GM19043 (cell line): ENCODE measurements around the gene TLCD3B.
"Not testable (repeated sequence)": the region's sequence is repeated elsewhere in the genome, so short reads cannot be mapped to it uniquely, and the experiment has no call there.

ENCODE experiments used
- ATAC-seq: cut with Tn5 transposase; IDR thresholded peaks from one replicate; pipeline ENCODE4 v1.9.1; 2021; ENCODE audit warnings: low read depth; ENCODE audit not compliant: unreplicated experiment

TLCD3B gene

DNA sequence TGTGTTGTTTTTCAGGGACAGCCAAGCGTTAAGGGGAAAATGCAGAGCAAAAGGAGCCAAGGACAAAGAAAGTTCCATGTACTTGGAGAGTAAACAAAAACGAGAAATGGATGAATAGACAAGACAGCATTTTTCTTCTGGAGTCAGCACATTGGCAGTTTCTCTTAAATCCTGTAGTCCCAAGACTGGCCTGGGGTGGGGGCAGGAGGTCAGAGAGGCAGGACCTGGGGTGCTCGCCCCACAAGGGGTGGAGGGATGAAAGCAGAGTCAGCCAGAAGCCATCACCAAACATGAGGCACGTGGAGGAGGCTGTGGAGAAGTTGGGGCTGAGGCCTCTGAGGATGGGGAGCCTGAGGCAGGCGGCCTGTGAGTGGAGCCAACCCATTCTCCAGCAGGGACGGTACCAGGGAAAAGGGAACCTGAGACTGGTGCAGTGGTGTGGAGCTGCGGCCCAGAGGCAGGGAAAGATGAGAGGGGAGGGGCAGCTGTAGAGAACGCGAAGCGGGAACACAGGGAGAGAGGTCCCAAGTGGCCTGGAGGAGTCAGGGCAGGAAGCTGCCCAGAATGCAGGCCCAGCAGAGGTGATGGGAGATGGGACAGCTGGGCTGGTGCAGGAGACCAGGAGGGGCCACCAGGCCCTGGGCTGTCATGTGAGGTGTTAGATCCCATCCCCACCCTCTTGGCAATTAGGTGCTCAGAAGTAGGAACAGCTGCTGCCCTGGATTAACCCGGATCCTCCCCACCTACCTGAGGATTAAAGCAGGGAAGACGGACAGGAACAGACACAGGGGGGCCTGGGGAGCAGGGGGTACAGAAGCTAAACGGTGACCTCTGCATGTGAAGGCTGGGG lies 3.3 kb downstream of the TLCD3B start:
- no peak for ATAC-seq

DNA sequence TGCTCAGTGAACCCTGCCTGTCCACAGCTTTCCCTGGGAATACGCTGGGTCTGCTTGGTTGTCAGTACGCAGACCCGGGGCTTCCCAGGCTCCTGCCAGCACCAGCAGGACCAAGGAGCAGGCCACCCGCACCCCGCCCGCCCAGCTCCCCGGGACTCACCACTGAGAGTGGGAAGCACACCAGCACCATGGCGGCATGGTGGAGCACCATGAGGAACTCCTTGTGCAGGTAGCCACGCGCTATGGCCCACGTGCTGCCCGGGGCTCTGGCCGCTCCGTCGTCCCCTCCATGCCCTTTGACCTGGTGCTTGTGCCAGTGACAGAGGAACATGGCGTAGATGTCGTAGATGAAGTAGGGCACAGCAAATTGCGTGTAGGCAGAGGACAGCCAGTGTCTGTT lies 4.6 kb downstream of the TLCD3B start:
- ATAC-seq = no peak

GRCh38 chr16:30025574-30025973 lies 5.5 kb downstream of the TLCD3B start:
- ATAC-seq = no peak

GRCh38 chr16:30025156-30025555 lies 5.9 kb downstream of the TLCD3B start:
- ATAC-seq = no peak

GRCh38 chr16:30024451-30024850 lies 6.6 kb downstream of the TLCD3B start:
- ATAC-seq = no peak

GRCh38 chr16:30023586-30023985 lies 7.5 kb downstream of the TLCD3B start:
- ATAC-seq = no peak

- no peak for ATAC-seq
Observed at GRCh38 chr16:30022887-30023286, 8.2 kb downstream of the TLCD3B start, which contains the start of gene C16orf92. Gene C16orf92, plus strand, starts transcription at chr16:30023198. Its CDS starts 143 bp downstream, at chr16:30023341.

GRCh38 chr16:30018731-30019158 lies 12.3 kb downstream of the TLCD3B start:
- no peak for ATAC-seq

DNA sequence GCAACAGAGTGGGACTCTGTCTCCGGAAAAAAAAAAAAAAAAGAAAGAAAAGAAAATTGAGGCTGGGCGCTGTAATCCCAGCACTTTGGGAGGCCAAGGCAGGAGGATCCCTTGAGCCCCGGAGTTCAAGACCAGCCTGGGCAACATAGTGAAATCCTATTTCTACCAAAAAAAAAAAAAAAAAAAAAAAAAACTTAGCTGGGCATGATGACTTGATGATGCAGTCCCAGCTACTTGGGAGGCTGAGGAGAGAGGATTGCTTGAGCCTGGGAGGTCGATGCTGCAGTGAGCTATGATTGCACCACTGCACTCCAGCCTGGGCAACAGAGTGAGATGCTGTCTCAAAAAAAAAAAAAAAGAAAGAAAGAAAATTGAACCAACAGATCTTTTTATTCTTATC lies 13.1 kb downstream of the TLCD3B start:
- not testable (repeated sequence) for ATAC-seq

- ATAC-seq = no peak
Observed at GRCh38 chr16:30017277-30017656, 13.8 kb downstream of the TLCD3B start.

GRCh38 chr16:30016555-30017276 lies 14.4 kb downstream of the TLCD3B start:
- no peak for ATAC-seq

- not testable (repeated sequence) for ATAC-seq
Observed at GRCh38 chr16:30015450-30015849, 15.6 kb downstream of the TLCD3B start.

- not testable (repeated sequence) for ATAC-seq
Observed at GRCh38 chr16:30012598-30012997, 18.5 kb downstream of the TLCD3B start.

GRCh38 chr16:30011714-30012504 lies 19.2 kb downstream of the TLCD3B start:
- ATAC-seq = no peak

DNA sequence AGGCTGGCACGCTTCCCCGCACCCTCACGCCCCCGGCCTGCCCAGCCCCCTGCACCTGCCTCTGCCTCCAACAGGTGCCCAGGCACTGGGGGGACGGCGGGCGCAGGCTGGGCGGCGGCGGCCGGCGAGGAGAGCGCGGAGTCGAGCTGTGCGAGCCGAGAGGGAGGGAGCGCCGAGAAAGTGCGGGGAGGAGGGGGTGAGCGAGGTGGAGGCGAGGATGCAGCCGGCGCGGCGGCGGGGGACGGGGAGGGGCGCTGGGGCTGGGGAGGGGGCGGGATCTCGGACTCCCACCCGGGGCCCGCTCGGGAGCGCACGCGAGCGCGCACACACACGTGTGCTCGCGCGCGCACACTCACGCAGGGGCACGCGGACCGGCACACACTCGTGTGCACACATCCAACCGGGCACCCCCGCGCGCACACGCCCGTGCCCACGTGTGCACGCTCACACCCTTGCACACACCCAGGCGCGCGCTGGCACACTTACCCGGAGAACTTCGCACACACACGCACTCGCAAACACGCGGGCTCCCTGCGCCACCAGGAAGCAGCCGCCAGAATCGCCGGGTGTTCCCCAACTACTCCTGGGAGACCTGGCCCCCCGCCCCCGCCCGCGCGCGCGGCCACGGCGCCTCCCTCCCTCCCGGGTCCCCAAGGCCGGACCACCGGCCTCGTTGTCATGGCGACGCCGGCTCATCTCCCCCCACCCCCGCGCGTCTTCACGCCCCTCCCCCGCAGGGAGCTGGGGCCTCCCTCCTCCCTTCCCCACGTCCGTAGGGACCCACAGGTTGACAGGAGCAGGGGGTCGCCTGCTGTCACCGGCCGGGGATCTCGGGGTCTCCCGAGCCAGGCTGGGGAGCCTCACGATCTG lies 20.0 kb downstream of the TLCD3B start, which contains the start of gene DOC2A:
DOC2A (minus strand) TSS at position 184 of the 870 bp plus-strand sequence. CDS start 805 bp downstream, outside the sequence.
- no peak for ATAC-seq

DNA sequence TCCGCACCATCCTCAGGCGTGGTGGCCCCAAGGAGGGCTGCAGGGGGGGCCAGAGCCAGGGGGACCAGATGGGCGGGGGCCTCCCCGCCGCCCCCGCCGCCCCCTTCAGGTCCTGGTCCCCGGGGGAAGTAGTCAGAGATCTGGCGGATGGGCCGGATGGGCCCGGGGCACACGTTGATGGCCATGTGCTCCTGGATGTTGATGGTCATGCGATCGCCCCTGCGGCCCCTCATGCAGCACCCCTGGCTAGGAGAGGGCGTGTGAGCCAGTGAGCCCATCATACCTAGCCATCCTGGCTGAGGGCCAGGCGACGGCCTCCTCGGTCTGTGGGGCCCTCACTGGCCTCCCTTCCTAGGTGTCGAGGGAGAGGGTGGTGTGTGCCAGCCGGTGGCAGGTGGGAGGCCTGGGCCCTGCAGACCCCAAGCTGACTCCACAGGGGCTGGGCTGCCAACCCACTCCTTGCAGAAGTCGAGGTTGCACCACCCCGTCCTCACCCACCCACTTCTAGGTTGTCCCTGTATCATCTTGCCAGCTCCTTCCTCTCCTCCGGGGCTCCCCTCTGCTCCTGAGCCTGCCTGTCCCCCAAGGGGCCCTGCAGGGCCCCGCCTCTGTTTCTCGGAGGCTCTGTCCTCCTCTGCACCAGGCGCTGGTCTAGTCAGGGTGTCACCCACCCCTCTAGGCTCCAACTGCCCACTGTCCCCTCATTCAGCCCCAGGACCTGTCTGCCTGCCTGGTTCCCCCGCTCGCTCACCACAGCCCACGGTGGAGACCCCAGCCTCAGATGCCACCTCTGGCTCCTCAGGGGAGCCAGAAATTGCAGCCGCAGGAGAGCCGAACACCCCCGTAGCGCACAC lies 20.9 kb downstream of the TLCD3B start:
- ATAC-seq = no peak

GRCh38 chr16:30009085-30009862 lies 21.8 kb downstream of the TLCD3B start:
- ATAC-seq = no peak

- no peak for ATAC-seq
Observed at GRCh38 chr16:30007378-30007895, 23.6 kb downstream of the TLCD3B start.
